Stimulated activated CD8-positive, alpha-beta memory T cell treated with anti-CD3 and anti-CD28 coated beads, Interleukin-15, amount 100 ng/mL, for 48 hours (primary cell): ENCODE results near the gene MARCHF3.
"Not testable (repeated sequence)": the region's sequence is repeated elsewhere in the genome, so short reads cannot be mapped to it uniquely, and the experiment has no call there.

Source experiments
- DNase-seq, 2 donors: peaks; one replicate each; pipeline ENCODE4 v3.0.0-alpha.2; 2020; ENCODE audit warnings: low read depth in 2 of 2

The MARCHF3 gene

GRCh38 chr5:126918615-126918957, 111.8 kb downstream of the MARCHF3 start:
- no peak for DNase-seq

- DNase-seq, result no peak
Measured at GRCh38 chr5:126917918-126918614, 112.3 kb downstream of the MARCHF3 start.

GRCh38 chr5:126915496-126915895, 114.9 kb downstream of the MARCHF3 start:
- no peak for DNase-seq

DNA sequence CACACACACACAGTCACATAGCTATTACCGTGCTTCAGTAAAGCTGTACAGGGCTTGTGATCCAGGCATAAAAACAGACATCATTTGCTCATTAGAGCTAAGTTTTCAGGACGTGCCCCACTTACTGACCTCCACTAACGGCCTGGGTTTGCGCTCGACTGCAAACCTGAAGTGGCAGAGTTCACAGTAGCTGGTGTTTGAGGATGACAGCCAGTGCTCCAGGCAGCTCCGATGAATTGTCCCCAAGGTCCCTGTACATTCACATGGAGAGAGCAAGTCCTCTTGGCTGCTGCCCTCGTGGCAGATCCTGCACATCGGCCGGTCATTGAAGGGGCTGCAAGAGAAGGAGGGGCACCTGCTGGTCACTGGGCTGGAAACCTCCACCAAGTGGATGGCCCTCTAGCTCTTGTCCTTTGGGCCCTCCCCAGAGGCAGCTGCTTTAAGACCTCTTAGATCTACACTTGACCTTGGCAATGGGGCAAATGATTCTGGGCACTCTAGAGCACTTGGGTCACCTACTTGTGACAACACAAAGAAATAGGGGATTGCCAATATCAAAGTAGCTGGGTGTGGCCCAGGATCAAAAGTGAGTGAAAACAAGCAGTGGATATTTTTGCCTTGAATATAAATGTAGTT, 115.4 kb downstream of the MARCHF3 start:
- DNase-seq, result no peak

GRCh38 chr5:126912616-126913200, 117.7 kb downstream of the MARCHF3 start:
- no peak for DNase-seq

DNA sequence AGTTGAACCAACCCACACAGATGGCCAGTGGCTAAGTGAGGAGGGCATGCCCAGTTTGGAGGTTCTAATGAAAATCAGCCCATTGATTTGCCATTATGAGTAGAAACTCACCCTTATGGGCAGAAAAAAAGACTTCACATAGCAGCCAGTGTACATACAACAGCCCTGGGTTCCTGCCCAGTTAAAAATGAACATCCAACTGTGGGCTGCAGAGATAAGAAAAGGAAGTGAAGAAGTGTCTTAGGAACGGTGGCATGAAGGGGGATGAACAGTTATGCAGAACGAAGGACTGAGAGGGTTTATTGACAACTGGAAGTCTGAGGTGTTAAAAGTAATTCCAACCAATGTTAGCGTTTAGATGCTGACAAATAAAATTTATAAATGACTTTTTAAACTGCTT, 118.4 kb downstream of the MARCHF3 start:
- DNase-seq, result no peak

DNA sequence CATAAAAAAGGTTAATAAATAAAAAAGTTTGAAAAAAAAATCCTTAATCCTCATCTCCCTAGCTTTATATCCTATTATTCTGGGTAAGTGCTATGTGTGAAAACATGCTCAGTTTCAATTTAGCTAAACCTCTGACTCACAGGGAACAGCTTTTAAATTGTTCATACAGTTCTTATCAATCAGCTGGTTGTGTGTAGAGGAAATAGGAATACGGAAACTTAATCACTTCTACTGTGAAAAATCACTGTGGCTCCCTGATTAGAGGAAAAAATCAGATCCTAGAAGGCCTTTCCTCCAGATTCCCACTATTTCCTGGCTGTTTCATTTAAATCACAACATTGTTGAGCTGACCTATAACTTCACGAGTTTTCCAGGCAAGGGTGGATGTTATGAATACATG, 120.5 kb downstream of the MARCHF3 start:
- no peak for DNase-seq

DNA sequence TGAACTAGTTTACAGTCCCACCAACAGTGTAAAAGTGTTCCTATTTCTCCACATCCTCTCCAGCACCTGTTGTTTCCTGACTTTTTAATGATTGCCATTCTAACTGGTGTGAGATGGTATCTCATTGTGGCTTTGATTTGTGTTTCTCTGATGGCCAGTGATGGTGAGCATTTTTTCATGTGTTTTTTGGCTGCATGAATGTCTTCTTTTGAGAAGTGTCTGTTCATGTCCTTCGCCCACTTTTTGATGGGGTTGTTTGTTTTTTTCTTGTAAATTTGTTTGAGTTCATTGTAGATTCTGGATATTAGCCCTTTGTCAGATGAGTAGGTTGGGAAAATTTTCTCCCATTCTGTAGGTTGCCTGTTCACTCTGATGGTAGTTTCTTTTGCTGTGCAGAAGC, 126.0 kb downstream of the MARCHF3 start:
- DNase-seq, result not testable (repeated sequence)

DNA sequence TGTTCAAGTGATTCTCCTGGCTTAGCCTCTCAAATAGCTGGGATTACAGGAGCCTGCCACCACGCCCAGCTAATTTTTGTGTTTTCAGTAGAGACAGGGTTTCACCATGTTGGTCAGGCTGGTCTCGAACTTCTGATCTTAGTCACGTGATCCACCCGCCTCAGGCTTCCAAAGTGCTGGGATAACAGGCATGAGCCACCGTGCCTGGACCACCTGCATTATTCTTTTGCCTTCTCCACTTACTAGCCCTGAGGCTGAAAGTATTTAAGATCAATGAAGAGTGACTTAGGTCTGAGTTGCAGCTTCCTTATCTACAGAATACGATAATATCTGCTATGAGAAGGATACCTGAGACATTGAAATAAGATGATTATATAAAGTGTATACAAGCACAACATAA, 129.6 kb downstream of the MARCHF3 start:
- no peak for DNase-seq

DNA sequence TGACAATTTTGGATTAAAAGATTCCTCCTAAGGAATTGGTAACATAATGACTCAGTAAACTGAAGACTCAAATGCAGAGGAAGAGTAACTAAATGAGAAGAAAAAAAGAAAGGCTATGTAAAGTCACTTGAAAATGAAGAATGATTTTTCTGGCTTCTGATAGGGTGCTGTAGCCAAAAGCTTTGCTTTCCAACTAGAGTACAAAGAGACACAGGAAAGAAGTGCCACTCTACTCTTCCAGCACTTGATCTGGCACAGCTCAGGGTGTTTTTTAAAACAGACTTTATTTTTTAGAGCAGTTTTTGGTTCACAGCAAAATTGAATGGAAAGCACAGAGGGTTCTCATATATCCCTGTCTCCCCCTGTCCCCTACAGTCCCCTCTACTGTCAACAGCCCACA, 130.9 kb downstream of the MARCHF3 start:
- no peak for DNase-seq

GRCh38 chr5:126897851-126898630, 132.3 kb downstream of the MARCHF3 start:
- no peak for DNase-seq

- DNase-seq, result no peak
Measured at GRCh38 chr5:126896170-126896702, 134.1 kb downstream of the MARCHF3 start.

- DNase-seq, result not testable (repeated sequence)
Measured at GRCh38 chr5:126895712-126896111, 134.6 kb downstream of the MARCHF3 start.

DNA sequence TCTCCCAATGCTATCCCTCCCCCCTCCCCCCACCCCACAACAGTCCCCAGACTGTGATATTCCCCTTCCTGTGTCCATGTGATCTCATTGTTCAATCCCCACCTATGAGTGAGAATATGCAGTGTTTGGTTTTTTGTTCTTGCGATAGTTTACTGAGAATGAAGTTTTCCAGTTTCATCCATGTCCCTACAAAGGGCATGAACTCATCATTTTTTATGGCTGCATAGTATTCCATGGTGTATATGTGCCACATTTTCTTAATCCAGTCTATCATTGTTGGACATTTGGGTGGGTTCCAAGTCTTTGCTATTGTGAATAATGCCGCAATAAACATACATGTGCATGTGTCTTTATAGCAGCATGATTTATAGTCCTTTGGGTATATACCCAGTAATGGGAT, 139.9 kb downstream of the MARCHF3 start:
- DNase-seq, result not testable (repeated sequence)

- no peak for DNase-seq
Measured at GRCh38 chr5:126888175-126888574, 142.2 kb downstream of the MARCHF3 start.

GRCh38 chr5:126884269-126884819, 146.0 kb downstream of the MARCHF3 start:
- DNase-seq, result no peak

- no peak for DNase-seq
Measured at GRCh38 chr5:126883564-126884245, 146.7 kb downstream of the MARCHF3 start.

- DNase-seq, result no peak
Measured at GRCh38 chr5:126881821-126882600, 148.3 kb downstream of the MARCHF3 start.

DNA sequence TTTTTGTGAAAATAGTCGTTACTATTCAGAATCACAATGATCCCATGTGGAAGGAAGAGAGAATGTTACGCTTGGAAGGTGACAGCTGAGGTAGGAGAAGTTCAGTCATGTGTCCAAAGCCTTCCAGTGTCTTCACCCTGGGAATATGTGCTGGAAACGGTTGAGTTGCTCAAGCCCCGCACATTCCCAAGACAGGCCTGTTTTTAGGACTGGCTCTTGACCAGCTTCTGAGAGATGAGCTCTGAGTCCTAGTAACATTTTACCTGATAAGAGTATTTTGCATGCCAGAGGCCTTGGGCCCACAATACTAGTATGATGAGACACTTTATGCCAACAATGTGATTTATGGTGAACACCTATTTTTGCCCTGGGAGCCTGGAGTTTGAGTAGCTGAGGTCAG, 151.7 kb downstream of the MARCHF3 start:
- DNase-seq, result no peak

GRCh38 chr5:126878085-126878484, 152.3 kb downstream of the MARCHF3 start:
- no peak for DNase-seq

DNA sequence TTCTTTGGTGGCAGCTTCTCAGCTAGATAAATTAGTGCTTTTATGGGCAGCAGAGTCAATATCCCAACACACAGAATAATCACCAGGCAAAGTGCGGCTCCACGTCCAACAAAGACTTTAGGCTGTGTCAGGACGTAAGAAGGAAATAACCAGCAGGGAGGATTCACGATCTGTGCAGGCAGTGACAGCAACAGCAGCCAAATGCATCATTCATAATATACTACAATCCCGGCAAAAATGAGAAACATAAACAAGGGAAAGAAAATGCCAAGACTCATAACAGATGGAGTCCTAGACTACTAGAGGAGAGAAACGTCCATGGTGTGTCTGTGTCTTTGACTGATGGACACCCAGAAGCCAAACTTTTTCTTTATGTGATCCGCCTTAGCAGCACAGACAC, 152.8 kb downstream of the MARCHF3 start:
- DNase-seq, result no peak
